AG04449 (cell line): ENCODE results near the gene CTSK.
"Not testable (repeated sequence)": the region's sequence is repeated elsewhere in the genome, so short reads cannot be mapped to it uniquely, and the experiment has no call there.

Experiments
- CTCF ChIA-PET: fragments of 350-600 bp; formaldehyde crosslinking; extraction: SDS; loops from one replicate; lab custom pipeline; 2021; ENCODE audit warnings: antibody characterized with exemption; lab: Yijun Ruan, JAX
- POLR2A ChIA-PET: fragments of 400-600, 350-600 bp; formaldehyde crosslinking; extraction: SDS; loops from one replicate; lab custom pipeline; 2020; ENCODE audit warnings: antibody characterized with exemption, inconsistent platforms; lab: Yijun Ruan, JAX
- DNase-seq: peaks from one replicate; pipeline ENCODE4 v3.0.0-alpha.2; 2010; ENCODE audit warnings: low read depth, low spot score
- H3K4me3 ChIP-seq: 2 replicates; pipeline ENCODE4 v1.5.1; 2011; ENCODE audit warnings: low read depth, mild to moderate bottlenecking, control low read depth, low read length
- CTCF ChIP-seq: IDR thresholded peaks from one replicate; pipeline ENCODE4 v1.5.1; 2011; ENCODE audit warnings: mild to moderate bottlenecking, moderate library complexity, low read length, control low read depth, inconsistent platforms; ENCODE audit not compliant: insufficient read depth; ENCODE audit errors: missing control alignments

Gene CTSK

GRCh38 chr1:150796374-150796773 is 11.7 kb downstream of the CTSK start:
- ChIA-PET POLR2A (interaction anchor here (0.6 kb wide), 1 partner anchor 392 kb away, joined by 3 read pairs; no protein-coding TSS in a partner anchor), CTCF (interaction anchor here (1.4 kb wide), 1 partner anchor 236 kb away, joined by 4 read pairs; no protein-coding TSS in a partner anchor)
- H3K4me3 ChIP-seq: no peak overlapping the region
- TF ChIP-seq CTCF: no peak
- DNase-seq: no peak

DNA sequence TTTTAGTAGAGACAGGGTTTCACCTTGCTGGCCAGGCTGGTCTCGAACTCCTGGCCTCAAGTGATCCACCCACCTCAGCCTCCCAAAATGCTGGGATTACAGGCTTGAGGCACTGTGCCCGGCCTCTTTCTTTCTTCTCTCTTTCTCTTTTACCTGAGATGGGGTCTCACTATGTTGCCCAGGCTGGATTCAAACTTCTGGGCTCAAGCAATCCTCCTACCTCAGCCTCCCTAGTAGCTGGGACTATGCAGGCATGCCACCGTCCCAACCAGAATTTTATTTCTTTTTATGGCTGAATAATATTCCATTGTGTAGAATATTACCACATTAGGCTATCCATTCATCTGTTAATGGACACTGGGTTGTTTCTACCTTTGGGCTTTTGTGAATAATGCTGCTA is 14.3 kb downstream of the CTSK start:
- POLR2A ChIA-PET, CTCF ChIA-PET, DNase-seq, H3K4me3 ChIP-seq: not testable (repeated sequence)

DNA sequence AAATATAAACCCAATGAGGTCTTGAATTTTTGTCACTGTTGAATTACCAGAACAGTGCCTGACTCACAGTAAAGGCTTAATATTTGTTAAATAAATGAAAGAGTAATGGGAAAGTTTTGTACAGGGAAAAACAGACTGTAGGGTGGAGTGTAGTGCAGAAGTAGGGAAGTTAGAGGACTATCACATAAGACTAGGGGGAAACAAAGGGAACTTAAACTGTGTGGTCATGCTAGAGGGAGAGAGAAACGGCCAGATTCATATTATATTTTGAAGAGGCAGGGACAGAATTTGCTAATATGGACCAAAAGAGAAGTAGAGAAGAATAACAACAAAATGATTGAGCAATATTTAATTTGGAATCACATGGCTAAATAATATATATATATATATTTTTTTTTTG is 14.8 kb downstream of the CTSK start:
- DNase-seq: no peak
- CTCF ChIA-PET: no interaction called here

GRCh38 chr1:150791585-150791984 is 16.5 kb downstream of the CTSK start:
- H3K4me3 ChIP-seq: no peak overlapping the region
- ChIA-PET CTCF (no interaction called here), POLR2A (no interaction called here)
- TF ChIP-seq CTCF: no peak
- DNase-seq: no peak

More for the DNA sequence above, 14.8 kb downstream of the CTSK start:
- H3K4me3 ChIP-seq: no peak overlapping the region
- POLR2A ChIA-PET: no interaction called here
- no peak for TF ChIP-seq CTCF

- DNase-seq: no peak
- no peak overlapping the region for H3K4me3 ChIP-seq
- POLR2A ChIA-PET: no interaction called here
- TF ChIP-seq CTCF: no peak
- CTCF ChIA-PET: interaction anchor here (1.6 kb wide), 1 partner anchor 206 kb away, joined by 4 read pairs; no protein-coding TSS in a partner anchor
Observed at GRCh38 chr1:150789396-150789795, 18.7 kb downstream of the CTSK start.

GRCh38 chr1:150788946-150789345 is 19.1 kb downstream of the CTSK start:
- TF ChIP-seq CTCF: no peak
- no peak for DNase-seq
- ChIA-PET CTCF (interaction anchor here (0.7 to 1.6 kb wide), 4 partner anchors 13 to 228 kb away, joined by 3 to 4 read pairs (median 3); no protein-coding TSS in a partner anchor), POLR2A (no interaction called here)
- H3K4me3 ChIP-seq: no peak overlapping the region

- TF ChIP-seq CTCF: no peak
- CTCF ChIA-PET: interaction anchor here (1.5 kb wide), 1 partner anchor 12 kb away, joined by 3 read pairs; no protein-coding TSS in a partner anchor
- POLR2A ChIA-PET: no interaction called here
- H3K4me3 ChIP-seq: no peak overlapping the region
- no peak for DNase-seq
Observed at GRCh38 chr1:150787455-150787854, 20.6 kb downstream of the CTSK start.
